Tibial nerve (tissue), 4 donors: ENCODE data around the gene TSPAN5. TPM values are rescaled to one million over a fixed set of nuclear protein-coding genes. Genes with fewer than 3 reads are reported as not detected.

Experiments
- DNase-seq, 2 donors: peaks; one replicate each; pipeline ENCODE4 v3.0.0-alpha.2; 2019; ENCODE audit warnings: low spot score in 2 of 2
- H3K27ac ChIP-seq, 4 donors: fragments of 200-600 bp; sonication (generic) in 3 of 4; one replicate each; pipeline ENCODE4 v1.5.1; 2017 to 2019; ENCODE audit warnings: mild to moderate bottlenecking in 1 of 4
- H3K27me3 ChIP-seq, 2 donors: fragments of 200-600 bp; sonication (generic) in 1 of 2; one replicate each; pipeline versions ENCODE4 v1.5.1 to v1.6.0; 2017 to 2019
- H3K36me3 ChIP-seq, 3 donors: fragments of 200-600 bp; sonication (generic); one replicate each; pipeline ENCODE4 v1.5.1; 2018 to 2019
- H3K4me1 ChIP-seq, 4 donors: fragments of 200-600 bp; sonication (generic) in 3 of 4; one replicate each; pipeline ENCODE4 v1.5.1; 2017 to 2019
- H3K4me3 ChIP-seq, 4 donors: fragments of 200-600 bp; sonication (generic) in 3 of 4; one replicate each; pipeline ENCODE4 v1.5.1; 2017 to 2019; ENCODE audit warnings: mild to moderate bottlenecking in 1 of 4, moderate library complexity in 1 of 4
- H3K9me3 ChIP-seq, 4 donors: fragments of 200-600 bp; sonication (generic) in 3 of 4; one replicate each; pipeline ENCODE4 v1.5.1; 2017 to 2019
- CTCF ChIP-seq, 5 experiments: fragments of 200-600 bp in 3 of 5; fragments of 450-650 bp in 2 of 5; sonication (generic) in 3 of 5; IDR thresholded peaks; one replicate each; pipeline ENCODE4 v1.5.1; 2016 to 2019; ENCODE audit warnings: antibody characterized with exemption in 5 of 5, mild to moderate bottlenecking in 3 of 5, moderate library complexity in 2 of 5
- EP300 ChIP-seq, 2 donors: sonication (generic); formaldehyde crosslinking; IDR thresholded peaks; one replicate each; pipeline ENCODE4 v1.6.1; 2017; ENCODE audit warnings: antibody characterized with exemption in 2 of 2, mild to moderate bottlenecking in 1 of 2
- POLR2A ChIP-seq, 2 donors: fragments of 450-650 bp; IDR thresholded peaks; one replicate each; pipeline ENCODE4 v1.6.1; 2017; ENCODE audit warnings: antibody characterized with exemption in 2 of 2, mild to moderate bottlenecking in 2 of 2, moderate library complexity in 2 of 2
- WGBS, 2 donors: methylation state at CpG; one replicate each; pipeline ENCODE4 v1.1.5; 2018; 5-methylcytosine and 5-hydroxymethylcytosine counted together
- total RNA-seq, 4 donors: library from RNA; depleted of rRNA; stranded (reverse); fragments of >200 nt; gene quantifications; one replicate each; pipeline ENCODE4 v1.1.0, GENCODE V29; 2016

The TSPAN5 gene
- total RNA-seq, 4 donors from 2014 or later: 15.3 to 30.8 (median 25.6) TPM

GRCh38 chr4:98659741-98660462 is 1.5 kb upstream of the TSPAN5 start:
- DNase-seq: no peak
- H3K27ac ChIP-seq: peak overlapping the region in 2 of 4 donors; percentile 86 to 89
- 71 to 72% methylated on average over 7 of the region's 7 CpGs for WGBS, 2 donors
- TF ChIP-seq EP300 (IDR thresholded peaks at IDR 0.05) (no peak), POLR2A (IDR thresholded peaks at IDR 0.05) (no peak), CTCF (IDR thresholded peaks at IDR 0.05) (no peak)
- no peaks in the 10 kb centered on the region for H3K9me3 ChIP-seq
- H3K4me1 ChIP-seq: peaks cover 0 to 39% (median 8%) of the 10 kb centered on the region in 4 donors
- no peaks in the 10 kb centered on the region for H3K27me3 ChIP-seq
- no peaks in the 10 kb centered on the region for H3K36me3 ChIP-seq
- H3K4me3 ChIP-seq: no peak overlapping the region

- Histone ChIP-seq H3K4me1 (peaks cover 0 to 45% (median 8%) of the 10 kb centered on the region in 4 donors), H3K36me3 (no peaks in the 10 kb centered on the region), H3K4me3 (peak overlapping the region; percentile 64 to 87 (median 72)), H3K27ac (peak overlapping the region; percentile 71 to 89 (median 81)), H3K9me3 (no peaks in the 10 kb centered on the region), H3K27me3 (no peaks in the 10 kb centered on the region)
- 16 to 17% methylated on average over 17 of the region's 17 CpGs for WGBS, 2 donors
- TF ChIP-seq POLR2A (IDR thresholded peaks at IDR 0.05) (no peak), CTCF (IDR thresholded peaks at IDR 0.05) (no peak), EP300 (IDR thresholded peaks at IDR 0.05) (no peak)
- DNase-seq: no peak
Observed at GRCh38 chr4:98659106-98659592, 738 bp upstream of the TSPAN5 start.

DNA sequence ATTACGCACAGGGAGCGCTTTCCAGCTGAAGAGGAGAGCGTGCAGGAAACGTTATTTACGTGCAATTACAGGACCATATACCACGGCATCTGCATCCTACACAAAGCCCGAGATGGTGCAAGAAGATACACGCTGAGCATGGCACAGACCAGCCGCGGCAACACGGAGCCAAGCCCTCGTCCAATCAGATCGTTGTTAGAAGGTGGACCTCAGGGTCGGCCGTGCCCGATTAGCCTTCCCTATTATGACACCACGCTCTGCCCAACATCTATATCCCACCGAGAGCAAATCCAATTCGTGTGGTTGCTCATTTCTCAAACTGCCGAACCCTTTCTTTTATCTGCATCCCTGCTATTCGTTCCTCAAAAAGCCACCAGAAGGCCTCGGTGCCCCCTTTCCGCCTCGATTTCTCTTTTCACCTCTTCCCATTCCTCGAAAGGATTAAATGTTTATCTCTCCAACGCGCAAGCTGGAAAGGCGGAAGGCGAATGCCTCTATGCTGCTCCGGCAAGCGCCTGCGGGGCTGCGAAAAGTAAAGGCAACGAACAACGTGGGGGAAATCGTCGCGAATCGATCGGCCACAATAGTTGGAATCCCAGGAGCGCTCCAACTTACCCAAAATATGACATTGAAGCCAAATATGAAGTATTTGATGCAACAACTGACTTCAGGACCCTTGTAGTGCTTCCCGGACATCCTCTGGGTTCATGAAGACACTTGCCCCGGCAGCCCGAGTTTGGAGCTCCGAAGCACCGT is 702 bp downstream of the TSPAN5 start:
- peaks cover 0 to 56% (median 11%) of the 10 kb centered on the region in 4 donors for H3K4me1 ChIP-seq
- no peak for TF ChIP-seq POLR2A (IDR thresholded peaks at IDR 0.05)
- TF ChIP-seq EP300 (IDR thresholded peaks at IDR 0.05): peak in 1 of 2 donors; percentile 18
- no peak for TF ChIP-seq CTCF (IDR thresholded peaks at IDR 0.05)
- 0 to 1% methylated on average over 41 of the region's 46 CpGs for WGBS, 2 donors
- peak overlapping the region; percentile 64 to 87 (median 72) for H3K4me3 ChIP-seq
- H3K27me3 ChIP-seq: no peaks in the 10 kb centered on the region
- H3K9me3 ChIP-seq: no peaks in the 10 kb centered on the region
- no peaks in the 10 kb centered on the region for H3K36me3 ChIP-seq
- DNase-seq: no peak
- H3K27ac ChIP-seq: peak overlapping the region in 3 of 4 donors; percentile 74 to 86 (median 76)

DNA sequence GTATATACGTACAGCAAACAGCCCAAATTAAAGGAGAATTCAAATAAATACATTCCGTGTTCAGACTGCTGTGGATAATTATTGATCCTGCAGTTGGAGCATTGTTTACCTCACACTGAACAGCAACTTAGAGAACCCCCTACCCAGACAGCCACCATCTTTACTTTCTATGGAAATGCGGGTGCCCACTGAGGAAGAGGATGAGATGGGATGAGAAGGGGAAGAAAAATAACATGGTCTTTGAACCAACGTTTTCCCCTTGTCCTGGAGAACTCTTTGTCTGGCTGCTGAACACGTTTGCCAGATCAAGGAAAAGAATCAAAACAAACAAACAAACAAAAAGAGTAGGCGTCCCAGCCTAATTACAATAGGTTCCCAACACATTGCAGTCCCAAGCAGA is 1.5 kb downstream of the TSPAN5 start:
- 32 to 36% methylated on average over 6 of the region's 6 CpGs for WGBS, 2 donors
- no peak for DNase-seq
- no peak for TF ChIP-seq POLR2A (IDR thresholded peaks at IDR 0.05)
- no peak for TF ChIP-seq EP300 (IDR thresholded peaks at IDR 0.05)
- TF ChIP-seq CTCF (IDR thresholded peaks at IDR 0.05): no peak
- Histone ChIP-seq H3K27me3 (no peaks in the 10 kb centered on the region), H3K36me3 (no peaks in the 10 kb centered on the region), H3K9me3 (no peaks in the 10 kb centered on the region), H3K27ac (peak overlapping the region in 1 of 4 donors; percentile 16), H3K4me1 (peaks cover 0 to 56% (median 11%) of the 10 kb centered on the region in 4 donors), H3K4me3 (peak overlapping the region; percentile 64 to 87 (median 72))

DNA sequence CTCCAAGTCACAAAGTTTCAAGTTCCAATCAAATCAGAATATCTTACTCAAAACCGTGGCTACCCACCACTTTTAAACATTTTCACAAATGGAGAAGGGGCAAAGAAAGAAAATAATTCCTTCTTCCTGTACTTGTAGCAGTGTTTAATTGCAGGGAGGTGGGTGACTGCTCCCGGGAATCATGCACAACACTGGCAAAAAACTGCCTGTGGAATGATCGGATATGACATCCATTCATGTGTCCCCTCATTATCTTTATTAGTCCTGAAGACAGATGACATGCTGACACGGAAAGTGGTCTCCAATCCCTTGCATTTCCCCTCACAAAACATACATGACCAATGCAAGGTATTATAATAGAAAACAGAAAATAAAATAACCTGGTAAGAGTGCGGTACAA is 2.0 kb downstream of the TSPAN5 start:
- WGBS, 2 donors: 65 to 70% methylated on average over 5 of the region's 5 CpGs
- Histone ChIP-seq H3K36me3 (no peaks in the 10 kb centered on the region), H3K27me3 (no peaks in the 10 kb centered on the region), H3K9me3 (no peaks in the 10 kb centered on the region), H3K27ac (no peak overlapping the region), H3K4me1 (peaks cover 0 to 56% (median 11%) of the 10 kb centered on the region in 4 donors), H3K4me3 (peak overlapping the region in 3 of 4 donors; percentile 64 to 87 (median 74))
- DNase-seq: no peak
- no peak for TF ChIP-seq CTCF (IDR thresholded peaks at IDR 0.05)
- TF ChIP-seq EP300 (IDR thresholded peaks at IDR 0.05): no peak
- TF ChIP-seq POLR2A (IDR thresholded peaks at IDR 0.05): no peak
